ENCODE data around the gene CACNA1C.

DNA sequence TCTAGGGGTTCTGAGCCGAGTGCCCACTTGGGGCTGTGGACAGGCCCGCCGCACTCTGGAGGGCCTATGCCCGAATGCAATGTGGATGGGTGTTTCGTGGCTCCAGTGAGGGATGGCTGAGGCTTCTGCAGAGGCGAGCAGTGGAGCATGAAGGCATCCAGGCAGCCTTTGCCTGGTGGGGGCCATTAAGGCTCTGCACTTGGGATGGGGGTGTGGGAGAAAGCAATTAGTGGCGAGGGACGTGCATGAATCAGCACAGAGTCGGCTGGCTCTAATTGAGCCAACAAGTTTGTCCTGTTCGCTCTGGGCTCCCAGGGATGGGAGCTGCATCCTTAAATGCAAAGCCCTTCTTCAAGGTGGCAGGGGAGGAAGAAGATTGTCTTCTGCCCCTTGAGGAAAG is 395.1 kb downstream of the CACNA1C start:
- TF ChIP-seq CBFB (IDR thresholded peaks at IDR 0.05; ENCODE audit: low read depth) (no peak), YY1 (IDR thresholded peaks at IDR 0.05; ENCODE audit: low read depth, low read length) (no peak)

All from GM12878 (cell line).